GM19438 (cell line): Measurements from ENCODE around the gene TRIP12.
"Not testable (repeated sequence)": the region's sequence is repeated elsewhere in the genome, so short reads cannot be mapped to it uniquely, and the experiment has no call there.

Experiments used
- ATAC-seq: cut with Tn5 transposase; IDR thresholded peaks from one replicate; pipeline ENCODE4 v1.9.1; 2021; ENCODE audit warnings: low read depth; ENCODE audit not compliant: unreplicated experiment

TRIP12 gene

DNA sequence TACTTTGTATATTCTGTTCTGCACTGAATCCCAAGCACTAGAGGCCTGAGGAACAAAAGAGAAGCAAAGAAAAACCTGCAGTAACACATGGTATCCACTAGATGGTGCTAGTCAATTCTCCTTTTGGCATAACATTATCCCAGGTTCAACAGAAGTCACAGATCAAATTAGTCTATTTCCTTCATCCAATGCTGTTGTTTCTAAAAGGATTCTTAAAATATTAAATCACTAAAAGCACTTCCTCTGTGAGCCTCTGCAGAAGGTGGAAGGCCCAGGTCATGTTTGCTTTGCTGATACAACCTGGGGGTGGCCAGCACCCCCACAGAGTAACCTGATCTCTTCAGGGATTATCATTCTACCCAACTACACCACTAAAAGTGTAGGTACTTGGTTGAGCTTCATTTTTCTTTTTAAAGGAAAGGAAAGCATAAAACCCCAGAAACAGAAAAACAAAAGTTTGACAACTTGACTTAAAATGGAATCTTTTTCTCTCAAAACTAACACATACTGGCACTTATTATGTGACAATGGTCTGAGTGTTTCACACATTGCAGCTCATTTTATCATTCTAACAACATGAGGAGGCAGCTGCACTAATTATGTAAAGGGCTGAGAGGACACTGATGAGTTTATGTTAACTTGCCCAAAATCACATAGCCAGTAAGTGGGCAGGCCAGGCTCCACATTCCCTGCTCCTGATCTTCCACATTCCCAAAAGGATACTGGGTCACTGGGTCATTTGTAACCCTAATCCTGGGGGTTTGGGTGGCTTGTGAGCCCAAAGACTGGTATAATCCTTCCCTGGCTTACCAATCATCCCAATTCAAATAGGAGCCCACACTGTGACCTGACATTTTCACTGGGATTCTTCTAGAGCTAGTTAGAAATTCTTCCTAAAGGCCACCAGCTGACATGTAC lies 140.7 kb downstream of the TRIP12 start:
- ATAC-seq = no peak

DNA sequence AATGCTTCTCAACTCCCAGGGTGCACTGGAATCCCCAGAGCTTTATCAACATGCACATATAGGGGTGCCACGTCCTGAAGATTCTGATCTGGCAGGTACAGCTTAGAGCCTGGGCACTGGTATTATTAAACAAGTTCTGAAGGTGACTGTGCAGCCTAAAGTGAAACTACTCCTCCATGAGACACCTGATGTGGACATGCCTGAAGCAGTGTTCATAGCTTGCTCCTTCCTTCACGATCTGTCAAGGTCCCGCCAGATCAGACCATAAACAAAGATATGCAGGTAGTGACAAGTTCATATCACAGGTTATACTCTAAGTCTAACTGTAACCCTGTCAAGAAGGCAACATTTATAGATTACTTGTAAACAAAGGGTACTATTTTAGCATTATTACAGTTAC lies 142.2 kb downstream of the TRIP12 start:
- ATAC-seq = no peak

- no peak for ATAC-seq
These were observed 144.1 kb downstream of the TRIP12 start for GRCh38 chr2:229777716-229778115.

DNA sequence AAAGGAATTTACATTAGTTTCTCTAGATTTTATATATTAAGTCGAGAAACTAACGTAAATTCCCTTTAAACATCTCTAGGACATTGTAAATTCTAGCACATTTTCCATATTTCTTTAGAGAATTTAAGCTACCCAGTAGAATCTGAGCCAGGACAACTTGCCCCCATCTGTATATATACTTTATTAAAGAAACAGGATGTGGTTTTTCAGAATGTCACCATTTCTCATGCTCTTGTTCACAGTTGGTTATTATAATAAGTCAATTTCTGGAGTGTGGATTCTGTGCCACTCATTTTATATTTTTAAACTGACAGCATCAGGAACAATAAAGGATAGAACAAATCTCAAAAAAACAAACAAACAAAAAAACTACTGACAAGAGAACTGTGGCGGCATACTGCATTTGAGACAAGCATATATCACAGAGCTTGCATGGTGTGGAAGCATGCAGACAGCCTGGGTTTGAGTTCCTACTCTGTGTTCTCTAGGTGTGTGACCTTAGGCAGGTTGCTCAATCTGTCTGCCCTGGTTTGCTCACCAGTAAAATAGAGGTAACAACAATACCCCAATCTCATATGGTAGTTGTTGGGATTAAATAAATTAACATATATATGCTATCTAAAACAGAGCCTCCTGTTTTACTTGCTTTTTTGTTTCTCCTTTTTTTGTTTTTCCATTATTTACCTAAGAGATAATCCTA lies 146.0 kb downstream of the TRIP12 start:
- ATAC-seq = no peak

GRCh38 chr2:229774237-229774636 lies 147.6 kb downstream of the TRIP12 start:
- no peak for ATAC-seq

GRCh38 chr2:229768235-229768634 lies 153.6 kb downstream of the TRIP12 start:
- no peak for ATAC-seq

DNA sequence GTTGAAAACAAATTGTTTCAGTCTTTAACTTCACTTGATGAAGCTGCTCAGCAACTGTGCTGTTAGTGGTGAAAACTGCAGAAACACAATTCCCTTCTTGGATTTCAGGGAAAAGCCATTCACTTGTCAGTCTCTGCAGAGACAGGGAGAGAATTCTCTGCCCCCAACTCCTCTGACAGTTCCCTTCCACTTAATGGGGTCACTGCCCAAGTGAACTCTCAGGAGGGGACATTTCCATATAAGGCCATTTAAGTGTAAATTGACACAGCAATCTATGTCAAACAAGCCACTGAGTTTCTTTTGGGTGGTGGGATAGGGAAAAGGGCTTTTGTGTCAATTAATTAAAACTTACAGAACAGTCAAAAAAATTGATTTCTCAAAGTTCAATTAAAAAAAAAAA lies 156.1 kb downstream of the TRIP12 start:
- ATAC-seq = no peak

GRCh38 chr2:229761663-229762062 lies 160.1 kb downstream of the TRIP12 start:
- ATAC-seq = no peak

DNA sequence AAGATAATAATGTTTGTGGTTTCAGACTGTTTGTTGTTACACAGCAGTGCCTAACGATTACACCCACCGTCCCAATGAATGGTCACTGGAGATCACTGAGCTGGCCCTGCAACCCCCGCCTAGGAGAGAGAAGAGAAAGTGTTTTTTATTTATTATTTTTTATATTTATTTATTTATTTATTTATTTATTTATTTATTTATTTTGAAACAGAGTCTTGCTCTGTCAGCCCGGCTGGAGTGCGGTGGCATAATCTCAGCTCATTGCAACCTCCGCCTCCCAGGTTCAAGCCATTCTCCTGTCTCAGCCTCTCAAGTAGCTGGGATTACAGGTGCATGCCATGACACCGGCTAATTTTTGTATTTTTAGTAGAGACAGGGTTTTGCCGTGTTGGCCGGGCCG lies 164.3 kb downstream of the TRIP12 start:
- not testable (repeated sequence) for ATAC-seq

- ATAC-seq = no peak
These were observed 168.7 kb downstream of the TRIP12 start for GRCh38 chr2:229752970-229753729.

GRCh38 chr2:229749779-229750178 lies 172.0 kb downstream of the TRIP12 start:
- no peak for ATAC-seq

- no peak for ATAC-seq
These were observed 172.9 kb downstream of the TRIP12 start for GRCh38 chr2:229748950-229749349.

DNA sequence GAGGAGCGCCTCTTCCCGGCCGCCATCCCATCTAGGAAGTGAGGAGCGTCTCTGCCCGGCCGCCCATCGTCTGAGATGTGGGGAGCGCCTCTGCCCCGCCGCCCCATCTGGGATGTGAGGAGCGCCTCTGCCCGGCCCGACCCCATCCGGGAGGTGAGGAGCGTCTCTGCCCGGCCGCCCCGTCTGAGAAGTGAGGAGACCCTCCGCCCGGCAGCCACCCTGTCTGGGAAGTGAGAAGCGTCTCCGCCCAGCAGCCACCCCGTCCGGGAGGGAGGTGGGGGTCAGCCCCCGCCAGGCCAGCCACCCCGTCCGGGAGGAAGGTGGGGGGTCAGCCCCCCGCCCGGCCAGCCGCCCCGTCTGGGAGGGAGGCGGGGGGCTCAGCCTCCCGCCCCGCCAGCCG lies 179.1 kb downstream of the TRIP12 start:
- ATAC-seq = not testable (repeated sequence)

GRCh38 chr2:229740279-229740678 lies 181.5 kb downstream of the TRIP12 start:
- no peak for ATAC-seq

DNA sequence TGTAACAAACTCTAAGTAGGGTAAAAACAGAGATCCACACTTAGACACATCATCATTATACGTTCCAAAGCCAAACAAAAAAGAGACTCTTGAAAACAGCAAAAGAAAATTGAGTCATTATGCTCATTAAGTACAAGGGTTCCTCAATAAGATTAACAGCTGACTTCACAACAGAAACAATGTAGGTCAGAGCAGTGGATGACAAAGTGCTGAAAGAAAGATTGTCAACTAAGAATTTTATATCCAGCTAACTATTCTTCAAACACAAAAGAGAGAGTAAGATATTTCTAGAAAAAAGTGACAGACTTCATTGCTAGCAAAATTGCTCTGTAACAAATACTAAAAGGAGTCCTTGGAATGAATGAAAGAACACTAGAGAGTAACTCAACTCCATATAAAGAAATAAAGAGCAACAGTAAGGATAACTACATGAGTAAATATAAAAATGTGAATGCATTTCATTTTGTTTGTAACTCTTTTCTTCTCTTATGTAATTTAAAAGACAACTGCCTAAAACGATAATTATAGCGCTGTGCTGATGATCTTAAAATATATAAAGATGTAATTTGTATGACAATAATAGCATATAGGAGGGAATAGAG lies 183.7 kb downstream of the TRIP12 start:
- ATAC-seq = no peak

- ATAC-seq = no peak
These were observed 187.4 kb downstream of the TRIP12 start for GRCh38 chr2:229734410-229734809.

GRCh38 chr2:229733611-229734245 lies 188.1 kb downstream of the TRIP12 start:
- ATAC-seq = no peak

DNA sequence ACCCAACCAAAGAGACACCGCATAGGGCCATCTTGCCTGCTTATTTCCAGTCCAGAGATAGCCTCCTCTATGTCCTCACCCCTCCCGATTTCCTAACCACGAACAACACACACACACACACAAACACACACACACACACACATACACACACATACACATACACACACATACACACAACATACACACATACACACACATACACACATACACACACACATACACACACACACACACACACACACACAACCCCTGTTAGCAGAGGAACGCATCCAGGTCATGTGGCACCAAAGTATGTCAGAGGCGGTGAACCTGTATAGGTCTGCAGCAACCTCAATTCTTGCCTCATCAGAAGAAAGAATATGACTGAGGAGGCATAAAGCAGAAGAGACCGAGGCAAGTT lies 188.9 kb downstream of the TRIP12 start:
- no peak for ATAC-seq

- ATAC-seq = no peak
These were observed 189.9 kb downstream of the TRIP12 start for GRCh38 chr2:229731916-229732315.

- no peak for ATAC-seq
These were observed 190.4 kb downstream of the TRIP12 start for GRCh38 chr2:229731363-229731762.
